DND-41 (cell line): ENCODE results near the gene RUNX2.

Experiments
- CTCF ChIP-seq: IDR thresholded peaks from 2 replicates; pipeline ENCODE4 v1.5.1; 2012; ENCODE audit warnings: borderline replicate concordance, low read length, moderate library complexity, mild to moderate bottlenecking; ENCODE audit not compliant: poor library complexity, severe bottlenecking; ENCODE audit errors: extremely low read depth
- EZH2 ChIP-seq: IDR thresholded peaks from 3 replicates; pipeline ENCODE4 v1.6.1; 2012; ENCODE audit warnings: borderline replicate concordance, low read depth, mild to moderate bottlenecking, moderate library complexity, low read length, inconsistent platforms; ENCODE audit not compliant: severe bottlenecking

GRCh38 chr6:45651301-45651700 is 323.2 kb downstream of the RUNX2 start:
- TF ChIP-seq EZH2 (no peak), CTCF (no peak)
